HEK293 (cell line): ENCODE measurements around the gene RUFY1.

Source experiments
- CTCF ChIP-seq: fragments of 450-650 bp; formaldehyde crosslinking; IDR thresholded peaks from 2 replicates; pipeline ENCODE4 v1.5.1; 2016; ENCODE audit warnings: missing biosample characterization, missing genetic modification characterization
- EGR2 ChIP-seq: fragments of 450-650 bp; formaldehyde crosslinking; IDR thresholded peaks from 2 replicates; pipeline ENCODE4 v1.5.1; 2016; ENCODE audit warnings: low read depth, missing biosample characterization, missing genetic modification characterization
- TCF7L2 ChIP-seq: IDR thresholded peaks from 2 replicates; pipeline ENCODE4 v1.6.1; 2011; ENCODE audit warnings: low read depth, mild to moderate bottlenecking, inconsistent platforms, low read length, moderate library complexity, borderline replicate concordance
- ZBTB21 ChIP-seq: fragments of 450-650 bp; formaldehyde crosslinking; IDR thresholded peaks from 2 replicates; pipeline ENCODE4 v1.5.1; 2017; ENCODE audit warnings: missing biosample characterization, missing genetic modification characterization
- ZNF211 ChIP-seq: fragments of 450-650 bp; formaldehyde crosslinking; IDR thresholded peaks from 2 replicates; pipeline ENCODE4 v1.5.1; 2016; ENCODE audit warnings: low read depth, missing biosample characterization, missing genetic modification characterization

- TF ChIP-seq ZNF211 (tag by site-specific recombination) (no peak), ZBTB21 (tag by site-specific recombination) (no peak), EGR2 (no peak), CTCF (tag by site-specific recombination) (no peak), TCF7L2 (no peak)
Observed at GRCh38 chr5:179512452-179513000, 37.8 kb upstream of the RUFY1 start.
